PC-3 (cell line): ENCODE results near the gene SH2D2A.

Source experiments
- EZH2phosphoT487 ChIP-seq: fragments of 300-600 bp; sonication (generic); IDR thresholded peaks from 2 replicates; pipeline ENCODE4 v1.6.1; 2018; ENCODE audit warnings: mild to moderate bottlenecking, antibody characterized with exemption, low read length, borderline replicate concordance
- TF ChIP-seq, protein P1 (sequence below): fragments of 300-600 bp; sonication (generic); conservative IDR thresholded peaks from 2 replicates; pipeline ENCODE4 v1.5.1; 2017; ENCODE audit warnings: antibody characterized with exemption, low read depth, mild to moderate bottlenecking, low read length

DNA sequence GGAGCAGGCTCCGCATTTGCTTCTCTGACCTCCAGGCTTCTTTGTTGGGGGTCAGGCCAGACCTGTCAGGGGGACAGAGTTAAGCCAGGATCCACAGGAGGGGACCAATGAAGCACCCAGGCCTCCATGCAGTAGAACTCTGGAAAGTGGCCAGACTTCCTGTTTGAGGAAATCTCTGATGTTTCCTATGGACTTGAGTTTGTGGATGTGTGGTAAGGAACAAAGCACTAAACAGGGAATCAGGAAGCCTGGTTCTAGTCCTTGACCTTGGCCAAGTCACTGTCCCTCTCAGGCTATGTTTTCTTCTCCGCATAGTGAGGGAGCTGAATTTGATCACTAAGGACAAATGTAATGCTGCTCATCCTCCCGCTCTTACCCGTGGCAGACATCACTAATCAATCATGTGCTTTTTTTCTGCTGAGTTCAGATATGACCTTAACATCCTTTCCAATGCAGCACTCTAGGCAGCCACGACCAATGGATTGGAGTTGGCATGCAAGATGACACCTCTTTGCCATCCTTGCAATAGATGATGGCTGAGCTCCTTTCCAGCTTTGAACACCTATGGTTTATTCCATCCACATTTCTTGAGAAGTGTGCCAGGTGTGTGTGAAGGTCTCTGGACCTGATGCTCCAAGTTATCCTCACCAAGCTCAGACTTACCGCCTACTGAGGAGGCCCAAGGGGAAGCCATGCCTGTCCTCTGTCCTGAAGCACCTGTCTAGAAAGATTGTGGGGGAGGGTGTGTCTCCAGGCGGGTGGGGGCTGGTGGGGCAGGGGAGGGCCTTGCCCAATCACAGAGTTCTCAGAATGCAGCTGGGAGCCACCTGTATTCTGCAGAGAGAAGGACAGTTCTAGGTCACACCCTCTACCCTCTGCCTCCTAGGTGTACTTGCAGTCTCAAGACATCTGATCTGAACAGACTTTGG lies 9.9 kb downstream of the SH2D2A start:
- TF ChIP-seq, protein P1, sequence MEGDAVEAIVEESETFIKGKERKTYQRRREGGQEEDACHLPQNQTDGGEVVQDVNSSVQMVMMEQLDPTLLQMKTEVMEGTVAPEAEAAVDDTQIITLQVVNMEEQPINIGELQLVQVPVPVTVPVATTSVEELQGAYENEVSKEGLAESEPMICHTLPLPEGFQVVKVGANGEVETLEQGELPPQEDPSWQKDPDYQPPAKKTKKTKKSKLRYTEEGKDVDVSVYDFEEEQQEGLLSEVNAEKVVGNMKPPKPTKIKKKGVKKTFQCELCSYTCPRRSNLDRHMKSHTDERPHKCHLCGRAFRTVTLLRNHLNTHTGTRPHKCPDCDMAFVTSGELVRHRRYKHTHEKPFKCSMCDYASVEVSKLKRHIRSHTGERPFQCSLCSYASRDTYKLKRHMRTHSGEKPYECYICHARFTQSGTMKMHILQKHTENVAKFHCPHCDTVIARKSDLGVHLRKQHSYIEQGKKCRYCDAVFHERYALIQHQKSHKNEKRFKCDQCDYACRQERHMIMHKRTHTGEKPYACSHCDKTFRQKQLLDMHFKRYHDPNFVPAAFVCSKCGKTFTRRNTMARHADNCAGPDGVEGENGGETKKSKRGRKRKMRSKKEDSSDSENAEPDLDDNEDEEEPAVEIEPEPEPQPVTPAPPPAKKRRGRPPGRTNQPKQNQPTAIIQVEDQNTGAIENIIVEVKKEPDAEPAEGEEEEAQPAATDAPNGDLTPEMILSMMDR: no peak
- TF ChIP-seq EZH2phosphoT487: no peak
